MM.1S (cell line): ENCODE data around the gene SLIT1.

Experiments used
- DNase-seq: peaks from one replicate; pipeline ENCODE4 v3.0.0-alpha.2; 2015
- H2AFZ ChIP-seq: fragments of 300-600 bp; sonication (generic); 2 replicates; pipeline ENCODE4 v1.6.0; 2016; ENCODE audit warnings: antibody characterized with exemption, low read length
- H3F3A ChIP-seq: fragments of 300-600 bp; sonication (generic); 2 replicates; pipeline ENCODE4 v1.6.1; 2016; ENCODE audit warnings: mild to moderate bottlenecking, antibody characterized with exemption, low read length, moderate library complexity, mixed read lengths; ENCODE audit not compliant: insufficient read depth
- H3K27ac ChIP-seq: fragments of 300-600 bp; sonication (generic); 2 replicates; pipeline ENCODE4 v1.5.1; 2016; ENCODE audit warnings: mild to moderate bottlenecking, low read length
- H3K27me3 ChIP-seq: fragments of 300-600 bp; sonication (generic); replicated peaks from 2 replicates; pipeline ENCODE4 v1.6.0; 2016; ENCODE audit warnings: low read length; ENCODE audit not compliant: insufficient read depth
- H3K36me3 ChIP-seq: fragments of 300-600 bp; sonication (generic); replicated peaks from 2 replicates; pipeline ENCODE4 v1.6.1; 2016; ENCODE audit warnings: mild to moderate bottlenecking, low read length, mixed read lengths; ENCODE audit not compliant: insufficient read depth
- H3K4me1 ChIP-seq: fragments of 300-600 bp; sonication (generic); 2 replicates; pipeline ENCODE4 v1.6.1; 2016; ENCODE audit warnings: low read length, mixed read lengths
- H3K4me2 ChIP-seq: fragments of 300-600 bp; sonication (generic); 2 replicates; pipeline ENCODE4 v1.6.0; 2016; ENCODE audit warnings: low read depth, low read length
- H3K4me3 ChIP-seq: fragments of 300-600 bp; sonication (generic); 2 replicates; pipeline ENCODE4 v1.5.1; 2016; ENCODE audit warnings: low read length, mixed read lengths
- H3K79me2 ChIP-seq: fragments of 300-600 bp; sonication (generic); 2 replicates; pipeline ENCODE4 v1.6.1; 2016; ENCODE audit warnings: mixed run types, low read length, mixed read lengths
- H3K9ac ChIP-seq: fragments of 300-600 bp; sonication (generic); 2 replicates; pipeline ENCODE4 v1.6.1; 2016; ENCODE audit warnings: low read length, mixed read lengths
- H3K9me2 ChIP-seq: fragments of 300-600 bp; sonication (generic); replicated peaks from 2 replicates; pipeline ENCODE4 v1.6.1; 2016; ENCODE audit warnings: mild to moderate bottlenecking, low read length, mixed read lengths; ENCODE audit not compliant: insufficient read depth
- H3K9me3 ChIP-seq: fragments of 300-600 bp; sonication (generic); replicated peaks from 2 replicates; pipeline ENCODE4 v1.6.1; 2016; ENCODE audit warnings: mild to moderate bottlenecking, low read length, mixed read lengths; ENCODE audit not compliant: insufficient read depth
- H4K20me1 ChIP-seq: fragments of 300-600 bp; sonication (generic); 2 replicates; pipeline ENCODE4 v1.6.1; 2016; ENCODE audit warnings: mild to moderate bottlenecking, low read length, moderate library complexity, mixed read lengths; ENCODE audit not compliant: insufficient read depth
- CTCF ChIP-seq: fragments of 300-600 bp; sonication (generic); IDR thresholded peaks from 2 replicates; pipeline ENCODE4 v1.5.1; 2016; ENCODE audit warnings: antibody characterized with exemption, low read length, mixed read lengths
- EZH2 ChIP-seq: fragments of 300-600 bp; sonication (generic); optimal IDR thresholded peaks from 2 replicates; pipeline ENCODE3; 2017; ENCODE audit warnings: low read depth, mild to moderate bottlenecking, antibody characterized with exemption, low read length, mixed read lengths
- EZH2phosphoT487 ChIP-seq: fragments of 300-600 bp; sonication (generic); IDR thresholded peaks from 2 replicates; pipeline ENCODE4 v1.6.1; 2018; ENCODE audit warnings: antibody characterized with exemption, low read length

SLIT1 gene

DNA sequence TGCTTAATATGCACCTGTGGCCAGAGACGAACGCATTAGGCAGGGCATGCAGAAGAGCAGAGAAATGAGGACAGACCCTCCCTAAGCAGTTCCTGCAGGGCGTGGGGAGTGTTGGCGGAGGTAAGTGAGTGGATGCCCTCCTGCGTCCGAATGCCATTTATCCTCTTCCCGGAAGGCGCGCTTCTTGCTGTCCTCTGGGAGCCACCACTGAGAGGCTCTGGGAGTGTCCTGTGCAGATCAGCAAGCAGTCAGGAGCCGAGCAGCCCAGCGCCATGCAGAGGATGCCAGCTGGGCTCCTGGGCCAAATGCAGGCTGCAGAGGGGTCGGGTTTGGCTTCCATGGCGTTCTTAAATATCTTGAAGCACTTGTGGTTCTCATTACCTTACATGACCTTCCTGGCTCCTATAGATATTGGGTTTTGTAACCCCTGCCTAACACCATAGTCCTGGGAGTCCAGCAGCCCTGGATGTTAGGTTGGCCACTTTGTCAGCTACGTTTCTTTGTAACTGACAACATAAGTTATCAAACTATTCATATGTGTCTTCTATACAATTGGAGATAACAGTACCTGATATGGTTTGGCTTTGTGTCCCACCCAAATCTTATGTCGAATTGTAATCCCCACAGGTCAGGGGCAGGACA is 30.0 kb upstream of the SLIT1 start:
- H3K4me1 ChIP-seq, result peaks cover 10% of the 10 kb centered on the region; the same call in 1 of the 2 replicates
- no peak overlapping the region for H3K4me2 ChIP-seq
- H3K27ac ChIP-seq, result no peak overlapping the region
- DNase-seq, result no peak
- H3K36me3 ChIP-seq, result no peaks in the 10 kb centered on the region
- no peaks in the 10 kb centered on the region for H3F3A ChIP-seq
- no peaks in the 10 kb centered on the region for H3K79me2 ChIP-seq
- no peak overlapping the region for H3K4me3 ChIP-seq
- H3K9me3 ChIP-seq, result no peaks in the 10 kb centered on the region
- no peaks in the 10 kb centered on the region for H3K27me3 ChIP-seq
- H2AFZ ChIP-seq, result no peak overlapping the region
- no peaks in the 10 kb centered on the region for H4K20me1 ChIP-seq
- H3K9me2 ChIP-seq, result no peaks in the 10 kb centered on the region
- TF ChIP-seq CTCF, result no peak
- no peak for TF ChIP-seq EZH2phosphoT487
- TF ChIP-seq EZH2, result no peak
- no peak overlapping the region for H3K9ac ChIP-seq

- no peaks in the 10 kb centered on the region for H3K79me2 ChIP-seq
- H3K36me3 ChIP-seq, result no peaks in the 10 kb centered on the region
- no peak for DNase-seq
- no peaks in the 10 kb centered on the region for H3K9me3 ChIP-seq
- H3K9me2 ChIP-seq, result no peaks in the 10 kb centered on the region
- H3K4me1 ChIP-seq, result peaks cover 10% of the 10 kb centered on the region; the same call in 1 of the 2 replicates
- H3K27me3 ChIP-seq, result no peaks in the 10 kb centered on the region
- H4K20me1 ChIP-seq, result no peaks in the 10 kb centered on the region
- no peaks in the 10 kb centered on the region for H3F3A ChIP-seq
- H3K9ac ChIP-seq, result no peak overlapping the region
- H3K27ac ChIP-seq, result no peak overlapping the region
- H2AFZ ChIP-seq, result no peak overlapping the region
- H3K4me2 ChIP-seq, result no peak overlapping the region
- TF ChIP-seq CTCF (no peak), EZH2phosphoT487 (no peak), EZH2 (no peak)
- no peak overlapping the region for H3K4me3 ChIP-seq
These were observed 27.7 kb upstream of the SLIT1 start for GRCh38 chr10:97213431-97213830.

- no peak overlapping the region for H3K4me3 ChIP-seq
- TF ChIP-seq EZH2phosphoT487 (no peak), CTCF (no peak), EZH2 (no peak)
These were observed 25.5 kb upstream of the SLIT1 start for GRCh38 chr10:97211229-97211628.

More at GRCh38 chr10:97211229-97211628, 25.5 kb upstream of the SLIT1 start:
- no peak overlapping the region for H3K9ac ChIP-seq
- H3K9me2 ChIP-seq, result no peaks in the 10 kb centered on the region
- H4K20me1 ChIP-seq, result no peaks in the 10 kb centered on the region
- no peaks in the 10 kb centered on the region for H3K9me3 ChIP-seq
- no peaks in the 10 kb centered on the region for H3K36me3 ChIP-seq
- H3F3A ChIP-seq, result no peaks in the 10 kb centered on the region
- no peak overlapping the region for H3K27ac ChIP-seq
- no peaks in the 10 kb centered on the region for H3K4me1 ChIP-seq
- DNase-seq, result no peak
- H3K27me3 ChIP-seq, result no peaks in the 10 kb centered on the region
- H3K79me2 ChIP-seq, result no peaks in the 10 kb centered on the region
- no peak overlapping the region for H3K4me2 ChIP-seq
- no peak overlapping the region for H2AFZ ChIP-seq
